ENCODE data around the gene CRIM1.

Gene CRIM1

GRCh38 chr2:36513661-36514060, 158.1 kb downstream of the CRIM1 start:
- Mint-ChIP-seq H3K9me3 (no peaks in the 10 kb centered on the region), H3K36me3 (ENCODE audit: low read depth) (peaks cover 61% of the 10 kb centered on the region), H3K4me1 (no peaks in the 10 kb centered on the region), H3K27ac (no peak overlapping the region), H3K27me3 (ENCODE audit: low read depth) (no peaks in the 10 kb centered on the region), H3K4me3 (no peak overlapping the region)
- TF ChIP-seq, protein P1, sequence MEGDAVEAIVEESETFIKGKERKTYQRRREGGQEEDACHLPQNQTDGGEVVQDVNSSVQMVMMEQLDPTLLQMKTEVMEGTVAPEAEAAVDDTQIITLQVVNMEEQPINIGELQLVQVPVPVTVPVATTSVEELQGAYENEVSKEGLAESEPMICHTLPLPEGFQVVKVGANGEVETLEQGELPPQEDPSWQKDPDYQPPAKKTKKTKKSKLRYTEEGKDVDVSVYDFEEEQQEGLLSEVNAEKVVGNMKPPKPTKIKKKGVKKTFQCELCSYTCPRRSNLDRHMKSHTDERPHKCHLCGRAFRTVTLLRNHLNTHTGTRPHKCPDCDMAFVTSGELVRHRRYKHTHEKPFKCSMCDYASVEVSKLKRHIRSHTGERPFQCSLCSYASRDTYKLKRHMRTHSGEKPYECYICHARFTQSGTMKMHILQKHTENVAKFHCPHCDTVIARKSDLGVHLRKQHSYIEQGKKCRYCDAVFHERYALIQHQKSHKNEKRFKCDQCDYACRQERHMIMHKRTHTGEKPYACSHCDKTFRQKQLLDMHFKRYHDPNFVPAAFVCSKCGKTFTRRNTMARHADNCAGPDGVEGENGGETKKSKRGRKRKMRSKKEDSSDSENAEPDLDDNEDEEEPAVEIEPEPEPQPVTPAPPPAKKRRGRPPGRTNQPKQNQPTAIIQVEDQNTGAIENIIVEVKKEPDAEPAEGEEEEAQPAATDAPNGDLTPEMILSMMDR (IDR thresholded peaks at IDR 0.05; ENCODE audit: unreplicated experiment in 3 of 3) = no peak

DNA sequence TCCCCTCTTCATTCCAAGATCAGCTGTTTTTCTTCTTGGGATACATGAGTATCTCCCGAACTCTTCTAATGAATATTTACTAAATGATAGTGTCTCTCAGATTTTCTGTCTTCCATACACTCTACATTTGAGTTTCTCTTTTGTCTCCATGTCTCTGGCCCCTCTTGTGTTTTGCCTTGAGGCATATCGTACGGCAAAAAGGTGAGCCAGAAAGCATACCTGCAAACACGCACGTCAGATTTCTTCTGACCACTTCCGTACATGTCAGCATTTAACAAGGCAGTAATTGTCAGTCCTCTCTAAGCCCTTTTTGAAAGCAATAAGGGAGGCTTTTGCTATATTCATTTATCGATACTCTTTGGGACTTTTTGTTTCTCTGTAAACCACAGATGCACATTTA, 160.0 kb downstream of the CRIM1 start:
- Mint-ChIP-seq H3K4me3 (no peak overlapping the region), H3K4me1 (no peaks in the 10 kb centered on the region), H3K36me3 (ENCODE audit: low read depth) (peaks cover 73% of the 10 kb centered on the region), H3K27ac (no peak overlapping the region), H3K27me3 (ENCODE audit: low read depth) (no peaks in the 10 kb centered on the region), H3K9me3 (no peaks in the 10 kb centered on the region)
- TF ChIP-seq, protein P1 (IDR thresholded peaks at IDR 0.05; ENCODE audit: unreplicated experiment in 3 of 3) = no peak

DNA sequence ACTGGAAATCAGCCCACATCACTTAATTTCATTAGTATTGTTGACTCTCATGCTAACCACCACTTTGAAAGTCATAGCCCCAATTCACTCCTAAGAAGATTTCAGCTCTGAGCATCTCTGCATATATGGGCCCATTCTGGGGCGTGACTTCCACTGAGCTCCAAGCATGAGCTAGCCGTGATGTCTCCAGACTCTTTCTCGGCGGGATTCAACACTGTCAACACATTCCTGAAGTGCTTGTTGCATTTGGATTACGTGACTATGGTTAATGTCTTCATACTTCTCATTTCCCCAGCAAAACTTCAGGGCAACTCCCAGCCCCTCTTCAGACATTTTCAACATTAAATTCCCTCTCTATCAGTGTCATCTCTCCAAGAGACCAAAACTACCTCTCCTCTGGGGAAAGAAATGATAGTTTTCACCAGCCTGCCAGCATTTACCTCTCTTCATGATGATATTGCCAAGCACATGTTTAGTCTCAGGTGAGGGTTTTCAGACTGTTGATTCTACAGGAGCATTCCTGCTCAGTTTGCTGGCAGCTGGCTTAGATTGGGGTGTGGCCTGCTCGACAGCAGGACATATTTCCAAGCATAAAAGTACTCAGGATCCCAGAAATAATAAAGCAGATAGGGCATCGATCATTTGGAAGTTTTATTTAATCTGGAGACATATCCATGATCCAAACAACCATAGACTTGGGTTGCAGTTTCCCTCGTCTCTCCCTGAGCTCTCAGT, 160.7 kb downstream of the CRIM1 start:
- Mint-ChIP-seq H3K9me3 (no peaks in the 10 kb centered on the region), H3K4me3 (no peak overlapping the region), H3K36me3 (ENCODE audit: low read depth) (peaks cover 77% of the 10 kb centered on the region), H3K27me3 (ENCODE audit: low read depth) (no peaks in the 10 kb centered on the region), H3K4me1 (no peaks in the 10 kb centered on the region), H3K27ac (peak overlapping the region in 1 of 3 experiments; percentile 1)
- TF ChIP-seq, protein P1 (IDR thresholded peaks at IDR 0.05; ENCODE audit: unreplicated experiment in 3 of 3) = no peak

DNA sequence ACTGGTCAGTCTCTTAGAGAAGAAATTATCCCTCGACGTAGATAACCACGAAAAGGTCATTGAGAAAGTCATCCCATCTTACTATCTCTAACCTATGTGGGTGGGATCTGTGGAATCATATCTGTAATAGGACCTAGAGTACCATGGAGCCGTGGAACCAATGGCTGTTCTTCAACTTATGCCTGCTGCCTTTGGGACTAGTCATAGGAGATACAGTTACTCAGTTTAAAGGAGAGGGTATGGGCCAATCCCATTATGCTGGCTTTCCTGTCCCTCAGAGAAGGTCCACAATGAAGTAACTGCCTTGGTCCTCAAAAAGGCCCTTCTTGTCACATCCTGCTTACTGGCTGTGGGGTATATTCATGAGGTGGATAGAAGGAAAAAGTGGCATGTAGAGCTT, 164.9 kb downstream of the CRIM1 start:
- Mint-ChIP-seq H3K27me3 (ENCODE audit: low read depth) (no peaks in the 10 kb centered on the region), H3K9me3 (no peaks in the 10 kb centered on the region), H3K27ac (no peak overlapping the region), H3K36me3 (ENCODE audit: low read depth) (peaks cover 79% of the 10 kb centered on the region), H3K4me1 (no peaks in the 10 kb centered on the region), H3K4me3 (no peak overlapping the region)
- TF ChIP-seq, protein P1 (IDR thresholded peaks at IDR 0.05; ENCODE audit: unreplicated experiment in 3 of 3) = no peak

DNA sequence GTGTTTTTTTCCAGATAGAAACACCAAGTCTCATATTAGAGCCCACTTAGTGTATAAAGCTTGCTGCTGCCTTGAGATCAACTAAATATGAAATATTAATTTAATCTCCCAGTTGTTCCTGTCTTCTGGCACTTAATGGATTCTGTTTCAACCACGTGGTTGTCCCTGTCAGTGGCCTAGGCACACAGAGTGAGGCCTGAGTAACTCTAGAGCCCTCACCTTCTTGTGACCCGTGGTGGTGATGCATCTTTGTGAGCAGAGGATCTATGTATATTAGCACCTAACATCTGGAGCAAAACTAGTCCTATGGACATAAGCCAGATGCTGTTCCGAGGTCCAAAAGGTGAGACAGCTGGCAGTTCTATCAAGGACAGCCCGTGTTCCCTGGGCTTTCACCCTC, 167.6 kb downstream of the CRIM1 start:
- TF ChIP-seq, protein P1 (IDR thresholded peaks at IDR 0.05; ENCODE audit: unreplicated experiment in 3 of 3) = no peak
- H3K4me3 Mint-ChIP-seq = no peak overlapping the region
- H3K9me3 Mint-ChIP-seq = no peaks in the 10 kb centered on the region
- H3K27ac Mint-ChIP-seq = no peak overlapping the region
- H3K36me3 Mint-ChIP-seq (ENCODE audit: low read depth) = peaks cover 61% of the 10 kb centered on the region
- H3K4me1 Mint-ChIP-seq = no peaks in the 10 kb centered on the region
- H3K27me3 Mint-ChIP-seq (ENCODE audit: low read depth) = no peaks in the 10 kb centered on the region

DNA sequence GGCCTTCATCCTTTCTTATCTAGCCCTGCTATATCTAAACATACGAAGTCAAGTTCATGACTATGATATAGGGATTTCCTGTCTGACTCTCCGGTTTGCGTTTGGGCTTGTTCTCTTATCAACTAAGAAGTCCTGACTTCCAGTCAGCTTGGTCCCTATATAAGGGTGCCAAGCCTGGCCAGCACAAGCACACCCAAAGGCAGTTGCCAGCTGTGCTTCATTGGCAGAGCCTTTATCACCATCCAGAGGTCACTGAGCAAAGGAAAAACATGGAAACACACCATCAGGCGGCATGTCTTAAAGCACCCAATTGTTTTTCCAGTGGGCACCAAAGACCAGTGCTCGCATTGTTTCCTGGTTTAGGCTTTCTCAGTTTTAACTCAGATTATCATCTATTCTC, 169.7 kb downstream of the CRIM1 start:
- Mint-ChIP-seq H3K4me3 (no peak overlapping the region), H3K9me3 (no peaks in the 10 kb centered on the region), H3K27ac (no peak overlapping the region), H3K36me3 (ENCODE audit: low read depth) (peaks cover 44% of the 10 kb centered on the region), H3K27me3 (ENCODE audit: low read depth) (no peaks in the 10 kb centered on the region), H3K4me1 (peaks cover 5% of the 10 kb centered on the region)
- TF ChIP-seq, protein P1 (IDR thresholded peaks at IDR 0.05; ENCODE audit: unreplicated experiment in 3 of 3) = no peak

Data from nephron (organoid).